Measurements from ENCODE around the gene FIGLA.

The FIGLA gene

GRCh38 chr2:70767079-70767698 is 23.3 kb downstream of the FIGLA start:
- H3K4me3 ChIP-seq (ENCODE audit: low read depth, low read length) = no peak overlapping the region
- TF ChIP-seq, protein P1, sequence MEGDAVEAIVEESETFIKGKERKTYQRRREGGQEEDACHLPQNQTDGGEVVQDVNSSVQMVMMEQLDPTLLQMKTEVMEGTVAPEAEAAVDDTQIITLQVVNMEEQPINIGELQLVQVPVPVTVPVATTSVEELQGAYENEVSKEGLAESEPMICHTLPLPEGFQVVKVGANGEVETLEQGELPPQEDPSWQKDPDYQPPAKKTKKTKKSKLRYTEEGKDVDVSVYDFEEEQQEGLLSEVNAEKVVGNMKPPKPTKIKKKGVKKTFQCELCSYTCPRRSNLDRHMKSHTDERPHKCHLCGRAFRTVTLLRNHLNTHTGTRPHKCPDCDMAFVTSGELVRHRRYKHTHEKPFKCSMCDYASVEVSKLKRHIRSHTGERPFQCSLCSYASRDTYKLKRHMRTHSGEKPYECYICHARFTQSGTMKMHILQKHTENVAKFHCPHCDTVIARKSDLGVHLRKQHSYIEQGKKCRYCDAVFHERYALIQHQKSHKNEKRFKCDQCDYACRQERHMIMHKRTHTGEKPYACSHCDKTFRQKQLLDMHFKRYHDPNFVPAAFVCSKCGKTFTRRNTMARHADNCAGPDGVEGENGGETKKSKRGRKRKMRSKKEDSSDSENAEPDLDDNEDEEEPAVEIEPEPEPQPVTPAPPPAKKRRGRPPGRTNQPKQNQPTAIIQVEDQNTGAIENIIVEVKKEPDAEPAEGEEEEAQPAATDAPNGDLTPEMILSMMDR (IDR thresholded peaks at IDR 0.05; ENCODE audit: borderline replicate concordance, insufficient read depth, low read depth, low read length) = no peak

- TF ChIP-seq, protein P1 (IDR thresholded peaks at IDR 0.05; ENCODE audit: borderline replicate concordance, insufficient read depth, low read depth, low read length) = no peak
- H3K4me3 ChIP-seq (ENCODE audit: low read depth, low read length) = no peak overlapping the region
These were observed 23.9 kb downstream of the FIGLA start for GRCh38 chr2:70766357-70767078.

DNA sequence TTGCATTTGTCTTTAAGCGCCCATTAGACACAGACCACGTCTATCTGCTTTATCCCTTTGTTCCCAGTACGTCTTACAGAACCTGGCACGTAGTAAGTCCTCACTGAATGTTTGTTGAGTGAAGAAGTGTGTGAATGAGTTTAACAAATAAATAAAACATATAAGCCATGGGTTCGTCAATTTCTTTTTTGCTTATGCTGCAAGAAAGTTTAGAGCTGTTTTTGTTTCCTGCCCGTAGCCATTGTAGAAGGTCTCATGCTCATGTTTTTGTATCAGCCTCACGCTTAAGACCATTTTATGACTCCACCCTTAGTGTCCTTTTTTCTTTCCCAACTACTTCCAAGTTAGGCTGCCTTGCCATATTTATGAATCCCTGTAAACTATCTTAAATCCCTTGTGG is 24.9 kb downstream of the FIGLA start:
- TF ChIP-seq, protein P1 (IDR thresholded peaks at IDR 0.05; ENCODE audit: borderline replicate concordance, insufficient read depth, low read depth, low read length) = no peak
- H3K4me3 ChIP-seq (ENCODE audit: low read depth, low read length) = no peak overlapping the region

DNA sequence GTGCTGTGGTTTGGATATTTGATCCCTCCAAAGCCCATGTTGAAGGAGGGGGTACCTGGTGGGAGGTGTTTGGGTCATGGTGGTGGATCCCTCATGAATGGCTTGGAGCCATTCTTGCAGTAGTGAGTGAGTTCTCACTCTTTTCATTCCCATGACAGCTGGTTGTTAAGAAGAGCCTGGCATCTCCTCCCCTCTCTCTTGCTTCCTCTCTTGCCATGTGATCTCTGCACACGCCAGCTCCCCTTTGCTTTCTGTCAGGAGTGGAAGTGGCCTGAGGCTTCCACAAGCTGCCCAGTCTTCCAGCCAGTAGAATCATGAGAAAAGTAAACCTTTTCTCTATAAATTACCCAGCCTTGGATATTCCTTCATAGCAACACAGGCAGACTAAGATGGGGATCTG is 31.0 kb downstream of the FIGLA start:
- TF ChIP-seq, protein P1 (IDR thresholded peaks at IDR 0.05; ENCODE audit: borderline replicate concordance, insufficient read depth, low read depth, low read length) = no peak
- no peak overlapping the region for H3K4me3 ChIP-seq (ENCODE audit: low read depth, low read length)

DNA sequence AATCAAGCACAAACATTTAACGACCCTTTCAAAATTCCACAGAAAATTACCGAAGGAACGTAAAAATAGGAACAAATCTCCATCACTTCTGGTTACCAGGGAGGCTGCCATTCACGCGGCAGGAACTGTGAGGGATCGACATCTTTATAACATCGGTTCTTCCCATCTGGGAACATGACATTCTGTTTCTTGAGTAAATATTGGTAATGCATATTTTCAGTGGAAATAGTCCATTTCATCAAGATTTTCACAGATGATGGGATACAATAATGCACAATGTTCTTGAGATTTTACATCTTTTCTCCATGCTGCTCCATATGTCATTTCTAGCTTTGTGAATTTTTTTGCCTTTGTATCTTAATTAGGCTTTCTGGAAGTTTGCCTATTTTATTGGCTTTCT is 32.5 kb downstream of the FIGLA start:
- H3K4me3 ChIP-seq (ENCODE audit: low read depth, low read length) = no peak overlapping the region
- TF ChIP-seq, protein P1 (IDR thresholded peaks at IDR 0.05; ENCODE audit: borderline replicate concordance, insufficient read depth, low read depth, low read length) = no peak

DNA sequence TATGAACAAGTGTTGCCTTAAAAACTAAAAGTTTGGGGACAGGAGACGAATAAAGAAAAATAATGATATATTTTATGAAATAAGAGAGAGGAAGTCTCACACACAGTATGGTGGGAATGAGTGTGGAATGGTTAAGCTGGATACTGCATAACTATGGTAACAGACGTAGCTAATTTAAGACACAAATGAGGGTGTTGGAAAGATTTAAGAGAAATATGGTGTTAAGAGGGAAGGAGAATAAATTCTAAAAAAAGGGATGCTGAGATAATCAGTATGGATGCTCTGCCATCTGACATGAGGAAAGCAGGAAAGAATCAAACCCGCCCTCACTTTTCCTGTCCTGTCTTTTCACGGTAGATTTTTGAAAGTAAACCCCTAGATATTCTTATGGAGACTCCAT is 33.1 kb downstream of the FIGLA start:
- TF ChIP-seq, protein P1 (IDR thresholded peaks at IDR 0.05; ENCODE audit: borderline replicate concordance, insufficient read depth, low read depth, low read length) = no peak
- no peak overlapping the region for H3K4me3 ChIP-seq (ENCODE audit: low read depth, low read length)

- TF ChIP-seq, protein P1 (IDR thresholded peaks at IDR 0.05; ENCODE audit: borderline replicate concordance, insufficient read depth, low read depth, low read length) = no peak
- H3K4me3 ChIP-seq (ENCODE audit: low read depth, low read length) = no peak overlapping the region
These were observed 34.3 kb downstream of the FIGLA start for GRCh38 chr2:70756128-70756527.

All from GM12875 (cell line).